GM19467 (cell line): Measurements from ENCODE around the gene USH1G.
"Not testable (repeated sequence)": the region's sequence is repeated elsewhere in the genome, so short reads cannot be mapped to it uniquely, and the experiment has no call there.

Experiments used
- ATAC-seq: cut with Tn5 transposase; IDR thresholded peaks from one replicate; pipeline ENCODE4 v1.9.1; 2021; ENCODE audit warnings: mild to moderate bottlenecking, moderate library complexity; ENCODE audit not compliant: unreplicated experiment

USH1G gene

GRCh38 chr17:74935585-74936469 is 12.8 kb upstream of the USH1G start, which contains the start of gene OTOP3:
OTOP3 (plus strand) TSS chr17:74935898; CDS start chr17:74935922, 24 bp downstream.
- no peak for ATAC-seq

- no peak for ATAC-seq
Observed at GRCh38 chr17:74935048-74935447, 12.0 kb upstream of the USH1G start.

GRCh38 chr17:74930535-74931036 is 7.5 kb upstream of the USH1G start:
- ATAC-seq = no peak

- no peak for ATAC-seq
Observed at GRCh38 chr17:74928786-74929185, 5.7 kb upstream of the USH1G start.

- ATAC-seq = no peak
Observed at GRCh38 chr17:74925242-74925641, 2.2 kb upstream of the USH1G start.

GRCh38 chr17:74924250-74924948 is 1.3 kb upstream of the USH1G start, which contains the start of gene OTOP2:
OTOP2 (plus strand) TSS chr17:74924273; CDS start chr17:74924633, 360 bp downstream.
- no peak for ATAC-seq

GRCh38 chr17:74923538-74924249 is 639 bp upstream of the USH1G start:
- no peak for ATAC-seq

GRCh38 chr17:74922172-74922571 is 883 bp downstream of the USH1G start:
- ATAC-seq = no peak

- ATAC-seq = no peak
Observed at GRCh38 chr17:74921769-74922168, 1.3 kb downstream of the USH1G start.

GRCh38 chr17:74921026-74921681 is 1.9 kb downstream of the USH1G start:
- no peak for ATAC-seq

- no peak for ATAC-seq
Observed at GRCh38 chr17:74920642-74921025, 2.4 kb downstream of the USH1G start.

GRCh38 chr17:74920306-74920620 is 2.8 kb downstream of the USH1G start:
- no peak for ATAC-seq

- ATAC-seq = no peak
Observed at GRCh38 chr17:74919440-74920305, 3.4 kb downstream of the USH1G start.

GRCh38 chr17:74918906-74919305 is 4.1 kb downstream of the USH1G start:
- ATAC-seq = no peak

- no peak for ATAC-seq
Observed at GRCh38 chr17:74917430-74917829, 5.6 kb downstream of the USH1G start.

GRCh38 chr17:74916851-74917199 is 6.2 kb downstream of the USH1G start:
- no peak for ATAC-seq

GRCh38 chr17:74916136-74916850 is 6.8 kb downstream of the USH1G start:
- no peak for ATAC-seq

- ATAC-seq = not testable (repeated sequence)
Observed at GRCh38 chr17:74911423-74911822, 11.6 kb downstream of the USH1G start.

GRCh38 chr17:74909097-74909496 is 14.0 kb downstream of the USH1G start:
- not testable (repeated sequence) for ATAC-seq
